Measurements from ENCODE around the gene IGFBP7. TPM values are rescaled to one million over a fixed set of nuclear protein-coding genes. Genes with fewer than 3 reads are reported as not detected.

IGFBP7 gene
- total and polyA plus RNA-seq, 12 donors, result 98.9 to 1,971 (median 554) TPM

DNA sequence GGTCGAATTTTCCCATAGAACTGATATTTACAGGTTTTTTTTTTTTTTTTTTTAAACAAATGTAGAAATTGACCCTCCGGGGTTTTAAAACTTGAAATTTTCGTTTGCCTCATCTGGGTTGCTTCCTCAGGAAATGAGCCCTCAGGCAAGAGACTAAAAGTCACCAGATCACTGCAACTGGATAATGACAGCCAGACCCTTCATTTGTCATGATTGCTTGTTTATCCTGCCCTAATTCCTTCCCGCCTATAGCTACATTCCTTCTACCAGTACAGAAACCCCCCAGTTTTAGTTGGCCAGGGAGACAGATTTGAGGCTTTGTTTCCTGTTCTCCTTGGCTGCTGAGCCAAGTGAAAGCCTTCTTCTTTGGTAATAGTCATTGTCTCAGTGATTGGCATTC lies 44.0 kb upstream of the IGFBP7 start:
- WGBS, 4 donors, result 33 to 57% (median 44%) methylated on average over 4 of the region's 4 CpGs
- Histone ChIP-seq H3K27me3 (no peaks in the 10 kb centered on the region), H3K27ac (no peak overlapping the region), H3K9me3 (replicated peaks in 1 of 3) (no peaks in the 10 kb centered on the region), H3K4me1 (replicated peaks in 1 of 2) (no peaks in the 10 kb centered on the region), H3K4me3 (no peak overlapping the region), H3K36me3 (replicated peaks in 1 of 2) (no peaks in the 10 kb centered on the region)
- intact Hi-C loops (cut with DNase I), result no loop called here
- TF ChIP-seq, protein P1, sequence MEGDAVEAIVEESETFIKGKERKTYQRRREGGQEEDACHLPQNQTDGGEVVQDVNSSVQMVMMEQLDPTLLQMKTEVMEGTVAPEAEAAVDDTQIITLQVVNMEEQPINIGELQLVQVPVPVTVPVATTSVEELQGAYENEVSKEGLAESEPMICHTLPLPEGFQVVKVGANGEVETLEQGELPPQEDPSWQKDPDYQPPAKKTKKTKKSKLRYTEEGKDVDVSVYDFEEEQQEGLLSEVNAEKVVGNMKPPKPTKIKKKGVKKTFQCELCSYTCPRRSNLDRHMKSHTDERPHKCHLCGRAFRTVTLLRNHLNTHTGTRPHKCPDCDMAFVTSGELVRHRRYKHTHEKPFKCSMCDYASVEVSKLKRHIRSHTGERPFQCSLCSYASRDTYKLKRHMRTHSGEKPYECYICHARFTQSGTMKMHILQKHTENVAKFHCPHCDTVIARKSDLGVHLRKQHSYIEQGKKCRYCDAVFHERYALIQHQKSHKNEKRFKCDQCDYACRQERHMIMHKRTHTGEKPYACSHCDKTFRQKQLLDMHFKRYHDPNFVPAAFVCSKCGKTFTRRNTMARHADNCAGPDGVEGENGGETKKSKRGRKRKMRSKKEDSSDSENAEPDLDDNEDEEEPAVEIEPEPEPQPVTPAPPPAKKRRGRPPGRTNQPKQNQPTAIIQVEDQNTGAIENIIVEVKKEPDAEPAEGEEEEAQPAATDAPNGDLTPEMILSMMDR (IDR thresholded peaks at IDR 0.05), result no peak
- no peak for TF ChIP-seq POLR2A (IDR thresholded peaks at IDR 0.05)
- DNase-seq, result no peak

DNA sequence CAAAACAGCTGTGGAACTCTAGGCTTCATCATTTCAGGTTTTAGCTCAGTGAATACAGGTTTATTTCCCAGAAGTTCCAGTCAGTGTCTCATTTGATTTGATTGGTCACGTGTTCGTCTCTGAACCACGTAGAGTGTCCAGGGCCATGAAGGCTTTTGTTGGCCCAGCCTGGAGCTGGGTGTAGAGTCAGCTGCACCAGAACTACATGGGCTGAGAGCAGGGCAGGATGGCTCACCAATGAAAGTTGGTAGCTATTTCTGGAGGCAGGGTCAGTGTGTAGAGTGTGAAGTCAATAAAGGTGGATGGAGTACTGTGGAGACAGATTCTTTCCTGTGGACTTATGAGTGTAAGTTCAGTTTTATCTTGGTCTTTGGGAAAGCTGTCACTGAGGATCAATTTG lies 43.0 kb upstream of the IGFBP7 start:
- H3K4me3 ChIP-seq, result no peak overlapping the region
- 77 to 85% (median 81%) methylated on average over 3 of the region's 3 CpGs for WGBS, 4 donors
- H3K9me3 ChIP-seq (replicated peaks in 1 of 3), result no peaks in the 10 kb centered on the region
- no peak overlapping the region for H3K27ac ChIP-seq
- H3K4me1 ChIP-seq (replicated peaks in 1 of 2), result no peaks in the 10 kb centered on the region
- no peak for DNase-seq
- intact Hi-C loops (cut with DNase I), result no loop called here
- H3K36me3 ChIP-seq (replicated peaks in 1 of 2), result no peaks in the 10 kb centered on the region
- no peaks in the 10 kb centered on the region for H3K27me3 ChIP-seq
- no peak for TF ChIP-seq POLR2A (IDR thresholded peaks at IDR 0.05)
- TF ChIP-seq, protein P1 (IDR thresholded peaks at IDR 0.05), result no peak

DNA sequence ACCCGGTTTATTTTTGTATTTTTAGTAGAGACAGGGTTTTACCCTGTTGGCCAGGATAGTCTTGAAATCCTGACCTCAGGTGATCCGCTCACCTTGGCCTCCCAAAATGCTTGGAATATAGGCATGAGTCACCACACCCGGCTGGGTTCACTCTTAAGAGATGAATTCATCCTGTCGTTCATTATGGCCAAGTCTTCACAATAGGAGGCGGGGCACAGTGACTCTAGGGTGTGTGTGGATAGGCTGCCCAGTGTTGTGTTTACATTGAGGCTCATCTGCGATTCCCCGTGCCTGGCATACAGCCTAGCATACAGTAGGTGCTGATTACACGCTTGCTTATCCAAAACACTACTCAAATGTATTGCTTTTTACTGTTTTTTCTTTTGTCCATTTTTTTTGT lies 41.3 kb upstream of the IGFBP7 start:
- 75 to 95% (median 81%) methylated on average over 6 to 8 of the region's 8 CpGs for WGBS, 4 donors
- H3K27me3 ChIP-seq, result no peaks in the 10 kb centered on the region
- no peaks in the 10 kb centered on the region for H3K4me1 ChIP-seq (replicated peaks in 1 of 2)
- no peak for TF ChIP-seq POLR2A (IDR thresholded peaks at IDR 0.05)
- TF ChIP-seq, protein P1 (IDR thresholded peaks at IDR 0.05), result no peak
- H3K27ac ChIP-seq, result no peak overlapping the region
- H3K36me3 ChIP-seq (replicated peaks in 1 of 2), result no peaks in the 10 kb centered on the region
- H3K4me3 ChIP-seq, result no peak overlapping the region
- no peaks in the 10 kb centered on the region for H3K9me3 ChIP-seq (replicated peaks in 1 of 3)
- DNase-seq, result no peak
- intact Hi-C loops (cut with DNase I), result no loop called here

DNA sequence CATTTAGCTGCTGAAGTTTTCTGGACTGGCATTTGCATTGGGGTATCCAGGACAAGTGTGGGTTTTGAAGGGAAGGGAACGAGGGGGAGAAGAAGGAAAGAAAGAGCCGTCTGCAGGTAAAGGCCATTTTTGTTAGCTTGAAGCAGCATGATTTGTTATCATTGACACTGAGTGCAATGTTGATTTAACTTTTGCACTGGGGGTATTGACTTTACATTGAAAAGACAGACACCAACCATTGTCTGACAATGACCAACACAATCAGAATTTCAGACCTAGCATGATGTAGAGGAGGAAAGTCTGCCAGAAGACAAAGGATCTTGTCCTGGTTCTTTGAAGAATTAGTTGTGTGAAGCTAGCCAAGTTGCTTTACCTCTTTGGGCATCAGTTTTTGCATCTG lies 39.6 kb upstream of the IGFBP7 start:
- no peaks in the 10 kb centered on the region for H3K27me3 ChIP-seq
- intact Hi-C loops (cut with DNase I), result no loop called here
- H3K4me3 ChIP-seq, result no peak overlapping the region
- no peak for DNase-seq
- H3K36me3 ChIP-seq (replicated peaks in 1 of 2), result no peaks in the 10 kb centered on the region
- H3K4me1 ChIP-seq (replicated peaks in 1 of 2), result no peaks in the 10 kb centered on the region
- TF ChIP-seq, protein P1 (IDR thresholded peaks at IDR 0.05), result no peak
- no peak for TF ChIP-seq POLR2A (IDR thresholded peaks at IDR 0.05)
- 54 to 64% (median 59%) methylated on average over 2 of the region's 2 CpGs for WGBS, 4 donors
- no peaks in the 10 kb centered on the region for H3K9me3 ChIP-seq (replicated peaks in 1 of 3)
- H3K27ac ChIP-seq, result no peak overlapping the region

Data from adrenal gland (tissue), 12 donors.